ENCODE data around the gene RTCA.

The RTCA gene

DNA sequence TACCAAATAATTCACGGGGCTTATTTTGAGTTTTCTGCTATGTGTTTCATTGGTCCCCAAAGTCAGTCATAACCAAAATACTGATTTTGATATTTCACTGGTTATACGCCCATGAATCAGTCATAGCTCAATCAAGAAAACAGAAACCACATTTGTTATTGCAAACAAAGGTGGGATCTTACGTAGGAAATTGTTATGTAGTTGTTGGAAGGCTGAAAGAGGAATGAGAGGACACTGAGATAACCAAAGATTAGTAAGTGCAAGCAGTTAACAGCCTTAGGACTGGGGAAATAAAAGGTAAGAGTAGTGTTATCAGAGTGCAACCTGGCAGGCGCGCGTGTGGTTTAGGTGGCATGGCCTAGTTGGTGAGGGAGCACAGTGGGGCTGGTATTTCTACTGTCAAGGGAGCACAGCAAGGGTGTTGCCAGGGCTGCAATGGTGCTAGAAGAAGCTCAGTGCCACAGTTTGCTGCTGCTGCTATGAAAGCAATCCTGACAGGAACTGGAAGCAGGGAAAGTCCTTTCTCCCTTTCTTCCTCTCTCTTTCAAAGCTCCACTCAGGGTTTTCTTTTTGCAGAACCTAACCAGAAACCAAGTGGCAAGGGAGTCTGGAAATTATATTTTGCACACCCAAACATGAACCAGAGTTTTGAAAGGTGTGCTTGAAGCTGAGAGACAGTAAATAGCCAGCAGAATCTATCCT lies 33.7 kb downstream of the RTCA start:
- no peak overlapping the region for H3K4me3 ChIP-seq (ENCODE audit: low read depth, low read length)
- TF ChIP-seq, protein P1, sequence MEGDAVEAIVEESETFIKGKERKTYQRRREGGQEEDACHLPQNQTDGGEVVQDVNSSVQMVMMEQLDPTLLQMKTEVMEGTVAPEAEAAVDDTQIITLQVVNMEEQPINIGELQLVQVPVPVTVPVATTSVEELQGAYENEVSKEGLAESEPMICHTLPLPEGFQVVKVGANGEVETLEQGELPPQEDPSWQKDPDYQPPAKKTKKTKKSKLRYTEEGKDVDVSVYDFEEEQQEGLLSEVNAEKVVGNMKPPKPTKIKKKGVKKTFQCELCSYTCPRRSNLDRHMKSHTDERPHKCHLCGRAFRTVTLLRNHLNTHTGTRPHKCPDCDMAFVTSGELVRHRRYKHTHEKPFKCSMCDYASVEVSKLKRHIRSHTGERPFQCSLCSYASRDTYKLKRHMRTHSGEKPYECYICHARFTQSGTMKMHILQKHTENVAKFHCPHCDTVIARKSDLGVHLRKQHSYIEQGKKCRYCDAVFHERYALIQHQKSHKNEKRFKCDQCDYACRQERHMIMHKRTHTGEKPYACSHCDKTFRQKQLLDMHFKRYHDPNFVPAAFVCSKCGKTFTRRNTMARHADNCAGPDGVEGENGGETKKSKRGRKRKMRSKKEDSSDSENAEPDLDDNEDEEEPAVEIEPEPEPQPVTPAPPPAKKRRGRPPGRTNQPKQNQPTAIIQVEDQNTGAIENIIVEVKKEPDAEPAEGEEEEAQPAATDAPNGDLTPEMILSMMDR (IDR thresholded peaks at IDR 0.05; ENCODE audit: low read depth, low read length), result no peak

GRCh38 chr1:100300691-100301090 lies 34.7 kb downstream of the RTCA start:
- no peak overlapping the region for H3K4me3 ChIP-seq (ENCODE audit: low read depth, low read length)
- TF ChIP-seq, protein P1 (IDR thresholded peaks at IDR 0.05; ENCODE audit: low read depth, low read length), result no peak

GRCh38 chr1:100302739-100303138 lies 36.7 kb downstream of the RTCA start:
- TF ChIP-seq, protein P1 (IDR thresholded peaks at IDR 0.05; ENCODE audit: low read depth, low read length), result no peak
- no peak overlapping the region for H3K4me3 ChIP-seq (ENCODE audit: low read depth, low read length)

DNA sequence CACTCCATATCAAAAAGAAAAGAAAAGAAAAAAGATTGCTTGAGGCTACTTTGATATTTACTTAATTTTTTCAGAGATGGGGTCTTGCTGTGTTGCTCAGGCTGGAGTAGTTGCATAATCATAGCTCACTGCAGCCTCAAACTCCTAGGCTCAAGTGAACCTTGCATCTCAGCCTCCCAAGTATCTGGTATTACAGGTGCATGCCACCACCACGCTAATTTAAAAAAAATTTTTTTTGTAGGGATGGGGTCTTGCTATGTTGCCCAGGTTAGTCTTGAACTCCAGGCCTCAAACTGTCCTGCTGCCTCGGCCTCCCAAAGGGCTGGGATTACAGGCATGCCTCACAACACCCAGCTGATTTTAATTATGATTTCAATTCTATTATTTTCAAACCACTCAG lies 38.2 kb downstream of the RTCA start:
- no peak overlapping the region for H3K4me3 ChIP-seq (ENCODE audit: low read depth, low read length)
- TF ChIP-seq, protein P1 (IDR thresholded peaks at IDR 0.05; ENCODE audit: low read depth, low read length), result no peak

- TF ChIP-seq, protein P1 (IDR thresholded peaks at IDR 0.05; ENCODE audit: low read depth, low read length), result no peak
- H3K4me3 ChIP-seq (ENCODE audit: low read depth, low read length), result no peak overlapping the region
Measured at GRCh38 chr1:100304921-100305320, 38.9 kb downstream of the RTCA start.

DNA sequence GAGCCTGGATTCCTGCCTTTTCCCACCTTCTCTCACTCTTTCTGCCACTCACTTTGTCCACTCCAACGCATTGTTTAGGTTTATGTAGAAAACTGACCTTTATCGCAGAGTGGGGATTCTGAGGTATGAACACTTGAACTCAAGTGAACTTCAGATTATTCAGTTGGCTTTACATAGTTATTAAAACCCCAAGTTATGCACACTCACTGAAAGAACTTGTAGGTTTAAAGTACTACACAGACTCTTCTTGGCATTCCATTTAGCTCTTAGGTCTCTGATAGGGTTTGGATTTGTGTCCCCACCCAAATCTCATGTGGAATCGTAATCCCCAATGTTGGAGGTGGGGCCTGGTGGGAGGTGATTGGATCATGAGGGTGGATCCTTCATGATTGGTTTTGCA lies 39.9 kb downstream of the RTCA start:
- TF ChIP-seq, protein P1 (IDR thresholded peaks at IDR 0.05; ENCODE audit: low read depth, low read length), result no peak
- no peak overlapping the region for H3K4me3 ChIP-seq (ENCODE audit: low read depth, low read length)

GRCh38 chr1:100306735-100307313 lies 40.8 kb downstream of the RTCA start:
- TF ChIP-seq, protein P1 (IDR thresholded peaks at IDR 0.05; ENCODE audit: low read depth, low read length), result no peak
- H3K4me3 ChIP-seq (ENCODE audit: low read depth, low read length), result no peak overlapping the region

Data from WI38 (cell line).